Umbilical cord (tissue), 2 donors: ENCODE results near the gene BTNL2. TPM values are rescaled to one million over a fixed set of nuclear protein-coding genes. Genes with fewer than 3 reads are reported as not detected.
"Not testable (repeated sequence)": the region's sequence is repeated elsewhere in the genome, so short reads cannot be mapped to it uniquely, and the experiment has no call there.

ENCODE experiments used
- DNase-seq: peaks from one replicate; pipeline ENCODE4 v3.0.0-alpha.2; 2015; ENCODE audit warnings: low spot score
- total RNA-seq: library from RNA; depleted of rRNA; stranded (reverse); fragments of >200 nt; gene quantifications from one replicate; pipeline ENCODE4 v1.2.3, GENCODE V29; 2014; ENCODE audit warnings: low replicate concordance; ENCODE audit not compliant: insufficient read depth

The BTNL2 gene, protein sequence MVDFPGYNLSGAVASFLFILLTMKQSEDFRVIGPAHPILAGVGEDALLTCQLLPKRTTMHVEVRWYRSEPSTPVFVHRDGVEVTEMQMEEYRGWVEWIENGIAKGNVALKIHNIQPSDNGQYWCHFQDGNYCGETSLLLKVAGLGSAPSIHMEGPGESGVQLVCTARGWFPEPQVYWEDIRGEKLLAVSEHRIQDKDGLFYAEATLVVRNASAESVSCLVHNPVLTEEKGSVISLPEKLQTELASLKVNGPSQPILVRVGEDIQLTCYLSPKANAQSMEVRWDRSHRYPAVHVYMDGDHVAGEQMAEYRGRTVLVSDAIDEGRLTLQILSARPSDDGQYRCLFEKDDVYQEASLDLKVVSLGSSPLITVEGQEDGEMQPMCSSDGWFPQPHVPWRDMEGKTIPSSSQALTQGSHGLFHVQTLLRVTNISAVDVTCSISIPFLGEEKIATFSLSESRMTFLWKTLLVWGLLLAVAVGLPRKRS
- not detected for total RNA-seq

DNA sequence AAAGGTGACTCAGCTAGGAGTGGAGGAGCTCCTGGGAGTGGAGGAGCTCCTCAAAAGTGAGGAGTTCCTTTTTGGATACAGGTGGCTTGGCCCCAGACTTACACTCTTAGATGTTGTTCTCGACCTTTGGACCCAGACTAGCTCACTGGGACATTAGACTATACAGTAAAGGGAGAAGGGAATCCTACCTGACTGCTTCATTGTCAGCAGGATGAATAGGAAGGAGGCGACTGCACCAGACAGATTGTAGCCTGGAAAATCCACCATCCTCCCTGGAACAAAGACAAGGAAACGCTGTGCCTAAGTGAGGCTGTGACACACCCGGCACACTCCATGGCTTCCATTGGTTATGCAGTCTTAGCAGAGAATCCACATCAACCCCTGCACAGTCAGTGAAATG is at the start of gene BTNL2:
Gene BTNL2 (minus strand): TSS at position 325 of the 400 bp plus-strand sequence. CDS start 58 bp downstream, at position 267.
- DNase-seq = no peak

DNA sequence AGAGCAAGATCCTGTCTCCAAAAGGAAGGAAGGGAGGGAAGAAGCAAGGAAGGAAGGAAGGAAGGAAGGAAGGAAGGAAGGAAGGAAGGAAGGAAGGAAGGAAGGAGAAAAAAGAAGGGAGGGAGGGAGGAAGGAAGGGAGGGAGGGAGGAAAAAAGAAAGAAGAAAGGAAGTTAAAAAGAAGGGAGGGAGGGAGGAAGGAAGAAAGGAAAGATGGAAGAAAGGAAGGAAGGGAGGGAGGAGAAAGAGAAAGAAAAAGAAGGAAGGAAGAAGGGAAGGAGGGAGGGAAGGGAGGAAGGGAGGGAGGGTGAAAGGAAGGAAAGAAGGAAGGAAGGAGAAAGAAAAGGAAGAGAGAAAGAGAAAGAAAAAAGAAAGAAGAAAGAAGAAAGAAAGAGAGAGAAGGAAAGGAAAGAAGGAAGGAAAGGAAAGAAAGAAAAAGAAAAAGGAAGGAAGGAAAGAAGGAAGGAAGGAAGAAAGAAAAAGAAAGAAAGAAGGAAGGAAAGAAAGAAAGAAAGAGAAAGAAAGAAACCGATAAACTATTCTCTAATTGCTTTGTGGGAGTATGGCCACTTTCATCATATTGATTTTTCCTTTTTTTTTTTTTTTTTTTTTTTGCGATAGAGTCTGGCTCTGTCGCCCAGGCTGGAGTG is 42.2 kb upstream of the BTNL2 start:
- DNase-seq = no peak

DNA sequence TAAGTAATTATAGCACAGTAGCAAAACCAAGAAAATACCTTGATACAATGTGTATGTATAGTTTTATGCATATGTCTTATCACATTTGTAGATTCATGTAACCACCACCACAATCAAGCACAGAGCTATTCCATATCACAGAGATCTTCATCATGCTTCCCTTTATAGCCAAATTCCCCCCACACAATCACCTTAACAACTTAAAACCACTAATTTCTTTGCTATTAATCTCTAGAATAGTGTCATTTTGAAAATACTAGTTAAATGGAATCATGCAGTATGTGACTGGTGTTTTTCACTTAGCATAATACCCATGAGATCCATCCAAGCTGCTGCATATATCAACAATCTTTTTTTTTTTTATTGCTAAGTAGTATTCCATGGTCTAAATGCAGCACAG is 41.0 kb upstream of the BTNL2 start:
- DNase-seq = no peak

DNA sequence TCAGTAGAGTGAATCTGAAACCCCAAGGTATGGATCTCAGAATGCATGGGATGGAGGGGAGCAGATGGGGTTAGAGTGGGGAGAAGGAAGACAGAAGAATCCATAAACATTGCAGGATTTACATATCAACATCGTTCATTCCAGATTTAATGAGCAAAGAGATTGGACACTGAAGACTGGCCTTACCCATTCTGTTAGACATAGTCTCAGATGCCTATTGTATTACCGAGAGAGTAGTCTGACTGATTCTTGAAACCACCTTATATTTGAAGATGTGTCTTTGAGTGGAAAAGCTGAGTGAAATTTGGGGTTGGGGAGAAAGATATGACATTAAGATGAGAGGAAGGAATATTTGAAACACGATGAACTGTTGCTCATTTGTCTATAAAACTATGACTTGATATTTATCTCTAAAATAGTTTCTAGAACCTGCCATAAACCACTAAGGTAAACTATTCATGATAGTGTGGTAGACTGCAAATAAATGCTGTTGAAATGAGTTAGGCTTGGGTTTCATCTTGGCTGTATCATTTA is 38.4 kb upstream of the BTNL2 start:
- no peak for DNase-seq

DNA sequence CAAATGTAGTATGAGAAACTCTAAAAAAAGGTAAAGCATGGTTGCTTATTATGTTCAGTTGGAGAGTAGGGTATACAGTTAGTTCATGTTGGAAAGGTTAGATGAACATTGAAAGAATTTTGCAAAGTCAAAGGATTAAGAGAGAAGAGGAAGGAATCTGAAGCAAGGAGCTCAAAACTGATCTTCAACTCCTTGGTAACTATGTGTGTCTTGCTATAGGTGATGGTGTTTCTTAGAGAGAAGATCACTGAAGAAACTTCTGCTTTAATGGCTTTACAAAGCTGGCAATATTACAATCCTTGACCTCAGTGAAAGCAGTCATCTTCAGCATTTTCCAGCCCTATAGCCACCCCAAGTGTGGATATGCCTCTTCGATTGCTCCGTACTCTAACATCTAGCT is 37.5 kb upstream of the BTNL2 start:
- no peak for DNase-seq

DNA sequence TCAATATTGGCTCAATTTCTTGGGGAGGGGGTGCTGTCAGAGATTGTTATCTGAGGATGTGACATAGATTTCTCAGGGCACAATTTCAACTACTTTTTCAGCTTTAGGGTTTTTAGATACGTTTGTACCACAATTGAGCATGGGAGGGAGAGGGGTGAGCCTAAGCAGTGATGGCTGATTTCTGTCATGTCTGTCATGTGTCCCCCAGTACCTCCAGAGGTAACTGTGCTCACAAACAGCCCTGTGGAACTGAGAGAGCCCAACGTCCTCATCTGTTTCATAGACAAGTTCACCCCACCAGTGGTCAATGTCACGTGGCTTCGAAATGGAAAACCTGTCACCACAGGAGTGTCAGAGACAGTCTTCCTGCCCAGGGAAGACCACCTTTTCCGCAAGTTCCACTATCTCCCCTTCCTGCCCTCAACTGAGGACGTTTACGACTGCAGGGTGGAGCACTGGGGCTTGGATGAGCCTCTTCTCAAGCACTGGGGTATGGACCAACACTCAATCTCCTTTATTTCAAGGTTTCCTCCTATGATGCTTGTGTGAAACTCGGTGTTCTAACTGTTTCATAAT is 36.1 kb upstream of the BTNL2 start:
- no peak for DNase-seq

DNA sequence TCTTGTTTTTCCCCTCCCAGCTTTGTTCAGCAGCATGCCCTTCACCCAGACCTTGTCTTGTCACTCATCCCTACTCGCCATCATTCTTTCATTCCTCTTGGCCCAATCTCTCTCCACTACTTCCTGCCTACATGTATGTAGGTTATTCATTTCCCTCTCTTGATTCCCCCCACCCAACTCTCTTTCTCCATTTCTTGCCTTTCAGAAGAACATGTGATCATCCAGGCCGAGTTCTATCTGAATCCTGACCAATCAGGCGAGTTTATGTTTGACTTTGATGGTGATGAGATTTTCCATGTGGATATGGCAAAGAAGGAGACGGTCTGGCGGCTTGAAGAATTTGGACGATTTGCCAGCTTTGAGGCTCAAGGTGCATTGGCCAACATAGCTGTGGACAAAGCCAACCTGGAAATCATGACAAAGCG is 35.3 kb upstream of the BTNL2 start:
- DNase-seq = no peak

DNA sequence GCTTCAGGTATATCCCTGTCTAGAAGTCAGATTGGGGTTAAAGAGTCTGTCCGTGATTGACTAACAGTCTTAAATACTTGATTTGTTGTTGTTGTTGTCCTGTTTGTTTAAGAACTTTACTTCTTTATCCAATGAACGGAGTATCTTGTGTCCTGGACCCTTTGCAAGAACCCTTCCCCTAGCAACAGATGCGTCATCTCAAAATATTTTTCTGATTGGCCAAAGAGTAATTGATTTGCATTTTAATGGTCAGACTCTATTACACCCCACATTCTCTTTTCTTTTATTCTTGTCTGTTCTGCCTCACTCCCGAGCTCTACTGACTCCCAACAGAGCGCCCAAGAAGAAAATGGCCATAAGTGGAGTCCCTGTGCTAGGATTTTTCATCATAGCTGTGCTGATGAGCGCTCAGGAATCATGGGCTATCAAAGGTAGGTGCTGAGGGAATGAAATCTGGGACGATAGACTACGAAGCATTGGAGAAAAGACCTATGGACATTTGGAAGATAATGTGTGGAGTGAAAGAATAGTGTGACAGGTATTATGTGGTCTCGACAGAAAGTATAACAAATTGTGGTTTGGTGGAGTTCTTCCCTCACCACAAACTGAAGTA is 32.7 kb upstream of the BTNL2 start, which contains the start of gene HLA-DRA:
Gene HLA-DRA (plus strand): TSS at position 286 of the 613 bp plus-strand sequence. CDS start 64 bp downstream, at position 350.
- peak; percentile 66 for DNase-seq

DNA sequence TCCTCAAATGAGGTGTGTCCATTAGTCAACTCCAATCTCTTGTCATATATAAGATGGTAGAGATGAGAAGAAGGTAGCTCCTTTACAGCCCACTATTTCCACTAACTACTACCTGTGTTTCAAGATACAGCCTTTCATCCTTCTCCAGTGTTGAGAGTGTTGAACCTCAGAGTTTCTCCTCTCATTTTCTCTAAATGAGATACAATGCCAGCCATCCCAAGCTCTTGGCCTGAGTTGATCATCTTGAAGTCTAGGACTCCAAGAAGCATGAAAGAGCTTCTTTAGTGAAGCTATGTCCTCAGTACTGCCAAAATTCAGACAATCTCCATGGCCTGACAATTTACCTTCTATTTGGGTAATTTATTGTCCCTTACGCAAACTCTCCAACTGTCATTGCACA is 32.2 kb upstream of the BTNL2 start:
- DNase-seq = no peak

DNA sequence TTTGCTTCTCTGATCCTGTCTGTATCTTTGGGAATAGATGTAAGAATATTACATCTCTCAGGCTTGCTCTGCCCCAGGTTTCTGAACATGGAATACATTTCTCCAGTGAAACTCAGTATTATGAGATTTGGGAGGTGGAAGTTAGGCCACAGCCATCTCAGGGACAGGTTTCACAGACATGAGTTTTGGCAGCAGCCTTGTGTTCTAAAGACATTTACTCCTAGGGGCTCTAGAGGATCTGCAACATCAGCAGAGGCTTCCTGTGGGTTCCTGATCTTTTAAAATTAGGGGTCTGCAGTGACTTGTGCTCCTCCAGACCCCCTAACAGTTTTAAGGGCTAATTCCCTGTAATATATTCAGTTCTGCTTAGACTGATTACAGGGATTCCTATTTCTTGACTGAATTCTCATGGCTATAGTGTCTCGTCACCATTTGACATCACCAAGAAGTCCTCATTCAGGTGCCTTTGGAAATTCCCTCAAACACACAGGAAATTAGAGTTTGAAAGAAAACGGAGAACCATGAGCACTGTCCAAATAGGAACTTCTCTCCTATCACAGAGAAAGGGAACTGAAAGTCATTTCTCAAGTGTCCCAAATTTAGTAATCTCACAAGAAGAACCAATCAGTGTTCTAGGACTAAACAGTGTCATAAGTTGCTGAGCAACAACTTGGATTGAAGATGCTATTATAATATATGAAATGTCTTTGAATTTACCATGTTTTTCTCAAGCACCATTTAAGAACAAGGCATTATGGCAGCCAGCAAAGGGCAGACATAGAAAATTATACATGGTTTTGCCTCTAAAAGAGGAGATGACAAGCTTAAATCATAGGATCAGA is 30.2 kb upstream of the BTNL2 start:
- peak; percentile 34 for DNase-seq

DNA sequence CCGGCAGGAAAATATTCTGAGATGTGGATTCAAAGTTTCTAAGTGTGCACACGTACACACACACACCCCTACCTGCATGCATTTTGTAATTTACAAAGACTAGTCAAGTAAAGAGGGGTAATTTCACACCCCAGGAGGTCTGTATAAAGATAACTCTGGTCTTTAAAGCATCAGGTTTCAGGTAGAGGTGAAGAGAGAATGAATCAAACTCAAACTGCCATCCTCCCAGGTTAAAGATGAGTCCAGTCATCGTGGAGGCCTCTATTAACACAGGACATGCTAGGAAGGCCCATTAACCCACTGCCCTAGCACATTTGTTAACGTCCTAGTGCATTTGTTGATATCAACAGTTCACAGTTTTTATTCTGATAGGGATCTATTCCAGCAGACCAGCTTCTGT is 29.2 kb upstream of the BTNL2 start:
- no peak for DNase-seq

DNA sequence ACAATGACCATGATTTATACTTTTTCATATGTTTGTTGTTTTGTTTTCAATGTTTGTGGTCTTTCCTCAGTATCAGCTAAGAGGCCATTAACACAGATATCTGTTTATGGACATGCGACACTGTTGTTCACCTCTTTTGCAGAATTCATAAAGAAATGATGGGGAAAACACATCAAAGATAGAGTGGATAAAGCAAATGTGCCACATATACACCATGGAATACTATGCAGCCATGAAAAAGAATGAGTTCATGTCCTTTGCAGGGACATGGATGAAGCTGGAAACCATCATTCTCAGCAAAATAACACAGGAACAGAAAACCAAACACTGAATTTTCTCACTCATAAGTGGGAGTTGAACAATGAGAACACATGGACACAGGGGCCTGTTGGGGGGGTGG is 27.0 kb upstream of the BTNL2 start:
- not testable (repeated sequence) for DNase-seq

DNA sequence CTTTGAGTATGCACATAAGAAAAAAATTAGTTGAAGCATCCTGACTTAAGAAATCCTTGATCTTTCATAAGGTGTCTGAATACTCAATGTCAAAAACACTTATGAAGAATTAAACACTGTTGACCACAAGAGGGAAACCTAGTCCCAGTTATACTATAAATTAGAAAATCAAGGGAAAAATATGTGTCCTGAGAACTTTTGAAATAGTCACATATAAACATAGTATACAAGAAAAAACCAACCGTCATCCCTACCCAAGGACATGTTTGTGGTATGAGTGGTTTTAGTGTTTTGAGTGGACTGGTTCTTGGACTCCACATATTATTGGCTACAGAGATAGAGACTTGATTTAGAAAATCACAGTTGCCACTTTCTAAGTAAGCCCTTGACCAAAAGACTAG is 25.1 kb upstream of the BTNL2 start:
- DNase-seq = peak; percentile 31

DNA sequence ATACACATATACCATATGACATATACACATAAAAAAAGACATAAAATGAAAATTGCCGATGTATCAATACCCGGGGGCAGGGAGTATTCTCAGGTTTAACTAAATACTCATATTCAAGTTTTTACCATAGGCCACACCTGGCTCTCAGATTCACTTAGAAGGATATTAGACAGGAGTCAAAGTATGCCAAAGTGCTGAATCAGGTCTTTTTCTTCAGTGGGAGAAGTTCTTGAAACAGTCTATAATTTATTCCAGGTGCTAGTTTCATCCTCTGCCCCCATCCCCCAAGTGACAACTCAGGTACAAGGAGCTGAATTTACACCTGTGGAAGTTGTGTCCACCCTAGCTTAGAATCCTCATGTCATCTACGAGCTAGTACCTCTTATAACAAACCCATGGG is 24.2 kb upstream of the BTNL2 start:
- no peak for DNase-seq

DNA sequence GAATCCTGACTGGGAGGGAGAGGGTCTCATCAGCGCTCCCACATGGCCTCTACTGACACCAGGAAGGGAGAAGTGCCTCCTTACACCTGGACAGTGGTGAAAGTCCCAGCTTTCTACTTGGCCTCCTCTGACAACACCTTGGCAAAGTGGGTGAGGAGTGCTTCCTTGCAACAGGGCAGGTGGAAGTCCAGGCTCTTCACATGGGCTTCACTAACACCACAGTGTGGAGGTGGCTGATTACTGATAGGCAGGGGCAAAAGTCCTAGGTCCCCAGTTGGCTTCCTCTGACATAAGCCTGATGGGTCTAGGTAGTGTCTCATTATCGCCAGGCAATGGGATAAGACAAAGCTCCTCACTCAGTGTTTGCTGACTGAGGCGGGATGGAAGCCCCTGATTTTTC is 23.2 kb upstream of the BTNL2 start:
- DNase-seq = no peak

DNA sequence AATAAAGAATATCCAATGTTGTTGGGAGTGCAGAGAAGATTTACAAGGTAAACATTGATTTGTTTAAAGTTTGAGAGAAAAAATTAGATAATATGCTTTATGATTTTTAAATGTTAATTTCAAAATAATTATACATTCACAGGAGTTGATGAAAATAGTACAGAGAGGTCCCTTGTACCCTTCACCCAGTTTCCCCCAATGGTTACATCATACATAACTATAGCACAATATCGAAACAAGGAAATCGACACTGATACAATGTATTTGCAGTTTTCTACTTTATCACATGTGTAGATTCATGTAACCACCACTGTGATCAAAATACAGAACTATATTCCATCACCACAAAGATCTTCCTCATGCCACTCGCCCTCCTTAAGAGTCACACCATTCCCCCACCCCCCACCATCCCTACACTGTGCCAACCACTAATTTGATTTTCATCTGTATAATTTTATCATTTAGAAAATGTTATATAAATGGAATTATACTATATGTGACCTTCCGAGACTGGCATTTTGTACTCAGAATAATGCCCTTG is 21.0 kb upstream of the BTNL2 start:
- DNase-seq = no peak

DNA sequence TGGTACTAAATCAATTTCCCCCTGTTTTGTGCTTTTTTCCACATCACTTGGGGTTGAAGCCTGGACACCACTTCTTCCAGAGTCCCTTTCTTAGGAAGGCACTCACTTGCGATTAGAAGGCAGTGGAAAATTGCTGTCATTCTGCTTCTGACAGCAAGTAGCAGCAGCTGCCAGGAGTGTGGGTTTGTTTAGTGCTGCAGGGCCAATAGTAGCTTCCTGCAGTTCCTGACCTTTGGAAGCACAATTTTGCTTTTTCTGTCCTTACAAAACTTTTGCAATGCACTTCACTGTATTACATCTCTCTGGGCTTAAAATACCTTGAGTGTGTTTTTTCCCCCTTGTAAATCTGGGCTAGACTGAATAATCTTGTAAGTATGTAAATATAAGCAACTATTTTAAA is 20.2 kb upstream of the BTNL2 start:
- no peak for DNase-seq

DNA sequence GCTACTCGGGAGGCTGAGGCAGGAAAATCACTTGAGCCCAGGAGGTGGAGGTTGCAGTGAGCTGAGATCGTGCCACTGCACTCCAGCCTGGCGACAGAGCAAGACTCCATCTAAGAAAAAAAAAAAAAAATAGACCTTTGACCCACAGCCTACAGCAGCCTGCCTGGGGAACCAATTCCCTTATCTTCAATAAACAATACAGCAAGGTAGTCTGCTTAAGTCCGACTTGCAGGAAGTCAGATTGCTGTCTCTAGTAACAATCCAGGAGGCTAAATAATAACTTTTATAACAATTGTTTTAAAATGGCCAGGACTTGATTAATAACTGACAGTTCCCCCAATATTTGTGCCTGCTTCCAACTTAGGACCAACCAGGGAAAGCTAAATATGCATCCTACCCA is 19.4 kb upstream of the BTNL2 start:
- no peak for DNase-seq

DNA sequence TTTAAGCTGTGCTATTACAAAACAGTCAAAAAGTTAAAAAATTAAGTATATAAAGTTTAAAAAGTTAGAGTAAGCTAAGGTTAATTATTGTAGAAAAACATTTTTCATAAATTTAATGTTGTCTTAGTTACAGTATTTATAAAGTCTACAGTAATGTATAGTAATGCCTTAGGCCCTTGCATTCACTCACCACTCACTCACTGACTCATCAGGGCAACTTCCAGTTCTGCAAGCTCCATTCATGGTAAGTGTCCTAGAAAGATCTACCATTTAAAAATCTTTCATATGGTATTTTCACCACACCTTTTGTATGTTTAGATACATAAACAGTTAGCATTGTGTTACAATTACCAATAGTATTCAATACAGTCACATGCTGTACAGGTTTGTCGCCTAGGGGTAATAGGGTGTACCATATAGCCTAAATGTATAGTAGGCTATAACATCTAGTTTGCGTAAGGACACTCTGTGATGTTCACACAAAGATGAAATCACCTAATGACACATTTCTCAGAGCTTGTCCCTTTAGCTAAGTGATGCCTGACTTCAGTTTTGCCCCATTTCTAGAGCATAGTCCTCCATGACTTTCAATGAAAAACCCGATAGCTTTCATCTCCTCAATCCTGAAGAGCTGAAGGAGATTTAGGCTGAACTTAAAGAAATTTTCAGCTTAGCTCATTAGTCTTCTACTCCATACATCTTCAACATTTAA is 17.8 kb upstream of the BTNL2 start:
- no peak for DNase-seq

DNA sequence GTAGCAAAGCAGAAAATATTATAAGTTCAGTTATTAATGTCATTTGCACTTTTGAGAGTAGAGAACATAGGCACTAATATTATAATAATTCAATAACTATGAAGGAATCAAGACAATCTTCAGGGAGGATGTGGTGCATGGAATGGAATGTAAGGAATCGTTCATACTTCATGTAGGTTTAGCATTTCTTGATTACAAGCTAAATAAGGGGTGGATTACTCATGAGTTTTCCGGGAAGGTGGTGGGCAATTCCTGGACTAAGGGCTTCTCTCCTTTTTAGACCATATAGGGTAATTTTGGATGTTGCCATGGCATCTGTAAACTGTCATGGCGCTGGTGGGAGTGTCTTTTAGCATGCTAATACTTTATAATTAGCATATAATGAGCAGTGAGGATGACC is 9.1 kb upstream of the BTNL2 start:
- DNase-seq = no peak
